IPS-18c (cell line): ENCODE results near the gene ECE1.

Source experiments
- H3K4me3 ChIP-seq: 2 replicates; pipeline ENCODE4 v1.7.0; 2013; ENCODE audit warnings: low read depth, mild to moderate bottlenecking, low read length, moderate library complexity; ENCODE audit not compliant: insufficient read depth
- H3K9me3 ChIP-seq: one replicate; pipeline ENCODE4 v1.6.1; 2013; ENCODE audit warnings: mild to moderate bottlenecking, low read length, moderate library complexity; ENCODE audit not compliant: control insufficient read depth, insufficient read depth

Gene ECE1

GRCh38 chr1:21327566-21328323, 37.5 kb upstream of the ECE1 start:
- Histone ChIP-seq H3K4me3 (no peak overlapping the region), H3K9me3 (no peaks in the 10 kb centered on the region)

GRCh38 chr1:21326861-21327344, 36.6 kb upstream of the ECE1 start:
- Histone ChIP-seq H3K4me3 (peak overlapping the region; percentile 6; the same call in 1 of the 2 replicates), H3K9me3 (no peaks in the 10 kb centered on the region)

DNA sequence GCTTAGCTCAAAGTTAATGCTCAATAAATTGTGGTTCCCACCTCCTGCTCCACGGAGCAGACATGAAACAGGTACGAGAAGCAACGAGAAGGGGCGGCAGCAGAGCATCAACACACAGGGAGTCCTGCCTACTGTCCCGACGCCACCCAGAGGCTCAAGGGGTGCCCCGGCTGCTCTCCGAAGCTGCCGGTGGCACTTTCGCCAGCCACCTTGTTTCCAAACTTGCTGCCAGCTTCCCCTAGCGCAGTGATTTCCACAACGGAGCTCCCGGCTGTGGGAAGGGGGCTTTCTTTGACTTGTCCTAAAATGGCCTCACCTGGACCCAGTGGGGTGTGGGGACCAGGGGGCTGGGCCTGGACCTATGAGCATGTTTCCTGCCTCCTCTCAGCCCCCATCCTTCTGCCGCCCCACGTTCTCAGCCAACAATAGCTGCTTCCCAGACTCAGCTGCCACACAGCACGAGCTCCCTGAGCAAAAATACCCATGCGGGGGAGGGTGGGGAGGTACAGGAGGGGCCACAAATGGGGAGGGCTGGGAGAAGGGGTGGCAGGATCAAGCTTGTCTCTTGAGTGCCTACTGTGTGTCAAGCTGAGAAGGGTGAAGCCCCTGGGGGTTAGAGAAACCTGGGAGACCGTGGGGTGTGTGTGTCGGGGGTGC, 35.6 kb upstream of the ECE1 start:
- Histone ChIP-seq H3K4me3 (no peak overlapping the region), H3K9me3 (no peaks in the 10 kb centered on the region)

DNA sequence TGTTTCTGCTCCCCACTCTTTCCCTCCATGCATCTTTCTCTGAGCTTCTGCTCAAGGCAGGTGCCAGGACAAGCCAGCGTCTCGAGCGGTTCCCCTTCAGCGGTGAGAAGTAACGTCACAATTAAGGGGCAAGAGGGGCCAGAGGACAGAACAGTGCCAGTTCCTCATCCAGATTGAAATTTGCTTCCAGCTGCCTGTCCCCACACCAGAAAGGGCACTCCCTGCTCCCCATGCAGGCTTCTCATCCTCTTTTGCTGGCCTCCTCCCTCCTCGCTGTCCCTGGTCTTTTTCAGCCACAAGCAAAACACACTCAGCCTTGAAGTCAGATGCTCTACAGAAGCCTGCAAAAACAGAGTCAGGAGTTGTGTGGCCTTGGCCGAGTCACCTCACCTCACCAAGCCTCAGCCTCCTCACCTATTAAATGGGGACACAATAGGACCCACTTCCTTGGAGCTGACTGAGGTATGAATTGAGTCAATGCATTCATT, 35.0 kb upstream of the ECE1 start:
- H3K9me3 ChIP-seq, result no peaks in the 10 kb centered on the region
- no peak overlapping the region for H3K4me3 ChIP-seq

DNA sequence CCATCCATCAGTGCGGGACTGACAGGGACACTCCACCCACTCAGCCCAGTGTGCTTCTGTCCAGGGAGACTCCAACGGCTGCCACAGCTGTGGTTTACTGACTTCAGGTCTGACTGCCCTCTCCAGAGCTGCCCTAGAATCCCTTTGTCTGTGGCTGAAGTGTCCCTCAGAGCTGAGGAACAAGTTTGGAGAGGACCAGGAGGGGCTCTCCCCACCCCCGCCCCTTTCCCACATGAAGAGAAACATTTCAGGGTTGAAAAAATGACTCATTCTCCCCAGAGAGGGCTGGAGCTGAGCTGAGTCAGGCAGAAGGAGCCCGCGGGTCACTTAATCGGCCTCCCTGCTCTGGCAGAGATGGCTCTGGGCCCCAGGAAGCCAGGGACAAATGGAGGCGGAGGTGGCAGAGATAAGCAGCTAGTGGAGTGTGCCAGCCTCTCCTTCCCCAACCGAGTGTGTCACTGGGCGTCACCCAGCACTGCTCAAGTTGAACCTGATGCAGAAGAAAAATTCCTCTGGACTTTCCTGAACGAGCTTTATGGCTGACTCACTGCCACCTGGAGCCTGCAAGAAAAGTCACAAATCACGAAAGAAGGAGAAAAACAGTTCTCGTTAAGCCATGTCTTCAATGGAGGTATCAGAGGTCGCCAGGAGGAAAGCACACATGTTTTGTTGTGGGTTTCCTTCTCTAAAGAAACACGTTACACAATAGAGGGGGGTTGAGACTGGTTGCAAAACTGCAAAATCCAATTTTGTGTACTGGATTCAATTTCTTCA, 34.3 kb upstream of the ECE1 start:
- H3K9me3 ChIP-seq, result no peaks in the 10 kb centered on the region
- no peak overlapping the region for H3K4me3 ChIP-seq

DNA sequence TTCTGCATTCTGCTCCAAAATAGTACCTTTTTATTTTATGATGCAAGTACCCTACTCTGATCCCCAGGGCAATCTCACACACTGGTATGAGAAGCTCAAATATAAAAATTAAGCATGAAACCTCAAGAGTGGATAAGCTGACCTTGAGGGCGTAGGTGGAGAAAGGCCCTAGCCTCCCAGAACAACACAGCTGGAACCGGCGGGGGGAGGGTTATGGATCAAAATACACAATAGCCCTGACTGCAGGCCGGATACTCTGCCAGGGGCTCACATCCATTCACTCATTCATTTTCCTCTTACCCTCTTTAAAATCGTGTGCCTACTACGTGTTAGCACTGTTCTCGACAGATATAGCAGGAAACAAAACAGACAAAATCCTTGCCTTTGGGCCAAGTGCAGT, 32.8 kb upstream of the ECE1 start:
- Histone ChIP-seq H3K9me3 (peaks cover 1% of the 10 kb centered on the region), H3K4me3 (no peak overlapping the region)

DNA sequence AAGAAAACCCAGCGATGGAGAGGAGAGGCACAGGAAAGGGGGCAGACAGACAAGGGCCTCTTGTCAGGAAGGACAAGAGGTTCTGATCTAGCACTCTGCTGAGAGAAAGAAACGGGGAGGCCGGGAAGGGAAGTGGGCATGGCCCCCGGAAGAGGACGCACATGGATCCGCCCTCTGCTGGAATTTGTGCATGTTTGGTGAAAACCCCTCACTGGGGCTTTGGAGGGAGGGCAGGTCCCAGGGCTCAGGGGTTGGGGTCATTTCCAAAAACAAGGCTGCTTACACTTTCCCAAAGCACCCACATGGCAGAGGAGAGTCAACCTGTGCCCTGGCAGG, 32.4 kb upstream of the ECE1 start:
- Histone ChIP-seq H3K4me3 (no peak overlapping the region), H3K9me3 (peaks cover 2% of the 10 kb centered on the region)

DNA sequence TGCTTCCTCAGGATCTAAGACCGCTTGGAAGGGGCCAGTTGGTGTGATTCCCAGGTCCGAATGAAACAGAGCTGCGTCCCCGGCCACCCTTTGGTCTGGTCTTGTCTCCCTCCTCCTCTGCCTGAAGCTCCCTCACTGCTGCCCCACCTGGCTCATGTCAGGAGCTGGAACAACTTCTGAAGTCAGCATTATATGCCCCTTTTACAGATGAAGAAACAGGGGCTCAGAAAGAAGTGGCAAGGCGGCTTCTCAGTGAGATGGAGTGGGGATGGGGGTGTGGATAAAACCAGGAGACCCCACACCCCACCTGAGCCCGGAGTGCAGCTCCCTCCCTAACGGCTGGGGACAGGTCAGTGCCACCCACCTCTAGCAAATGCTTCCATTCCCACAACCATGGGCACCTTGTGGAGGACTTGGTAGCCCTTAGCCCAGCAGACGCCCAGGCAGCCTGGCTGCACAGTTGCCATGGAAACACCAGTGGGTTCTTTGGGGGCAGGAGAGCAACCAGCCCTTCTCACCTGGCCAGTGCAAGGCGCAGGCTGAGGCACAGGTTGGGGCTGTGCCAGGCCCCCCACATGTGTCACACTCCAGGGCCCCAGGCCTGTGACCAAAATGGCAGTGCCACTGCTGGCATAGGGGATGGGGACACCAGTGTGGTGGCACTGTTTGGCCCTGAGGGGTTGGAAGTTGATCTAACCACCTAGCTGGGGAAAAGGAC, 31.9 kb upstream of the ECE1 start:
- Histone ChIP-seq H3K4me3 (no peak overlapping the region), H3K9me3 (peaks cover 2% of the 10 kb centered on the region)

- peaks cover 2% of the 10 kb centered on the region for H3K9me3 ChIP-seq
- H3K4me3 ChIP-seq, result no peak overlapping the region; the same call in 1 of the 2 replicates
Observed at GRCh38 chr1:21320410-21321108, 30.3 kb upstream of the ECE1 start.

DNA sequence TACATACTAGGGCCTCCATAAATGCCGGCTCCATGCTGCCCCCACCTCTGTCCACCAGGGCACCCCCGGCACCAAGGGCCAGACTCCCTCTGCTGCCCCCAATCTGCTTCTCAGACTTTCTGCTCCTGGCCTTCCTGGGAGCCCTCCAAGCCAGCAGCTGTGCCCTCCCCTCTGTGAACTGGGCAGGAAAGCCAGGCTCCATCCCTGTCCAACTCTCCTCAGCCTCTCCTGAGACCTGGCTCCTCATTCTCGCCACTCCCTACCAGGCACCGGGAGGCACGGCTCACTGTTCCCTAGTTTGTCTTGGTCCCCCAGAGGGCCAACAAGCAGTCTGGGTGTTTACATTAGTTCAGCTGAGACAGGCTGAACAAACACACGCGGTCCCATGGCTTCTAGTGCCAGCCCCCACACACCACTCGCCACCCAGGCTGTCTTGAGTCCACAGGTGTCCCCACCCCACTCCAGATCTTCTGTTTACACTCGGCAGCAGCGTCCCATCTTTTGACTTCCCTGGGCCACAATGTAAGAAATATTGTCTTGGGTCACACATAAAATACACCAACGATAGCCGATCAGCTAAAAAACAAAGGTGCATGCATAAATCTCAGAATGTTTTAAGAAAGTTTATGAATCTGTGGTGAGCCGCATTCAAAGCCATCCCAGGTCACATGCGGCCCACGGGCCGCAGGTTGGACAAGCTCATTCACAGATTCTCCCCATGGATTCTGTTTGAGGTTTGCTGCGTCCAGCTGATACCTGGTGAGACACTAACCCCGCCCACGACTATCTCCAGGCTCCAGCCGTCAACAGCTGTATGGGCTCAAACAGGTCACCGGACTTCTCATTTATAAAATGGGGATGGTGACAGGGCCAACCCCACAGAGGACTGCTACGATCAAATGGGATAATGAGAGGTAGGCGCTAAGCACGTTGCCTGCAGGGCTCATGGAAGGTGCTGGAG, 29.5 kb upstream of the ECE1 start:
- Histone ChIP-seq H3K4me3 (no peak overlapping the region), H3K9me3 (peaks cover 2% of the 10 kb centered on the region)

- peaks cover 2% of the 10 kb centered on the region for H3K9me3 ChIP-seq
- no peak overlapping the region for H3K4me3 ChIP-seq
Observed at GRCh38 chr1:21318714-21319159, 28.5 kb upstream of the ECE1 start.

- Histone ChIP-seq H3K4me3 (no peak overlapping the region), H3K9me3 (peaks cover 2% of the 10 kb centered on the region)
Observed at GRCh38 chr1:21318057-21318713, 27.9 kb upstream of the ECE1 start.

DNA sequence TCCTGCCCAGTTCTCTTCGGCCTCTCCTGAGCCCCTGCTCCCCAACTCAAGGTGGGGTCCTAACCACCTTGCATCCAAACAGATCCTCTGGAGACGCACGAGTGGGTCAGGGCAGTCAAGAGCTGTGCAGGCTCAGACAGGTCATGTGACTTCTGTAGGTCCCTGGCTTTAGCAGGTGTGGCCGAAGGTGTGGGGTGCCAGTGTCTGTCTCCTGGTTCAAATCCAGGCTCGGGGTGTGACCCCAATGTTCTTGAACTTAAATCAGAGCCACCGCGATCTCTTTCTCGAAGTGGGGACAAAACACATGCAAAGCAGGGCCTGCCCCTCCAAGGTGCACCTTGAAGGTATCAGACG, 27.4 kb upstream of the ECE1 start:
- Histone ChIP-seq H3K4me3 (no peak overlapping the region), H3K9me3 (peaks cover 2% of the 10 kb centered on the region)

DNA sequence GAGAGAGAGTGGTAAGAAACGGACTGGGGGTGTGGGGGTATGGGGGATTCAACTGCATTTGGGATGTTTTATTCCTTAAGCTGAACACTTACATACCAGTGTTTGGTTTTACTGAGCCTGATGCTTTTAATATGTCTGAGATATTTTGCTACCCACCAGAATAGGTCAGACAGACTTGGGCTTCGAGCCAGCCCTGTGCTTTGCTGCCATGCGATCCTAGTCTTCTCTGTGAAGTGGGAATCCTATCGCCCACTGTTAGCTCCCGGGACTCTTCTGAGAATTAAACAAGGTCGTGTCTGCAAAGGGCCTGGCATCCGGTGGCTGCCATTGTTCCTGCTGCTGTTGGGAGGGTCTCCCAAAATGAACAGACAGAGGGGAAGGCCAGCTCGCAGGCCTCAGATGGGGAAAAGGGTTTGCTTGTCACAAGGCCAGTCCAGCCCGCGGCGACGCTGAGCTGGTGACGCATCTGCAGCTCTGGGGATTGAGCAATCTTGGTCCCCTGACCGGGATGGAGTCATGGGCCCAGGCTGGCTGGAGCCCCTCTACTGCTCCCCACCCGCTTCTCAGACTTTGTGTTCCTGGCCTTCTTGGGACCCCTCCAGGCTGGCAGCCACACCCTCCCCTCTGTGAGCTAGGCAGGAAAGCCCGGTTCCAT, 26.9 kb upstream of the ECE1 start:
- H3K9me3 ChIP-seq, result peaks cover 2% of the 10 kb centered on the region
- no peak overlapping the region for H3K4me3 ChIP-seq
